GM20000 (cell line): Measurements from ENCODE around the gene HOMER2.

Experiments
- DNase-seq: peaks from one replicate; pipeline ENCODE4 v3.0.0; 2012; ENCODE audit warnings: low spot score
- CTCF ChIP-seq: IDR thresholded peaks from 2 replicates; pipeline ENCODE4 v1.5.1; 2012; ENCODE audit warnings: mild to moderate bottlenecking, control low read depth; ENCODE audit errors: extremely low read depth, missing control alignments

HOMER2 gene

GRCh38 chr15:82839136-82839535 lies 113.4 kb downstream of the HOMER2 start:
- no peak for DNase-seq

GRCh38 chr15:82838096-82838735 lies 114.3 kb downstream of the HOMER2 start:
- peak; percentile 1 for DNase-seq
- no peak for TF ChIP-seq CTCF

More at GRCh38 chr15:82839136-82839535, 113.4 kb downstream of the HOMER2 start:
- no peak for TF ChIP-seq CTCF

GRCh38 chr15:82835391-82835917 lies 117.1 kb downstream of the HOMER2 start:
- no peak for TF ChIP-seq CTCF
- no peak for DNase-seq

GRCh38 chr15:82833362-82833682 lies 119.2 kb downstream of the HOMER2 start:
- TF ChIP-seq CTCF, result no peak

GRCh38 chr15:82832601-82833361 lies 119.7 kb downstream of the HOMER2 start:
- no peak for TF ChIP-seq CTCF
- DNase-seq, result peak; percentile 71

More at GRCh38 chr15:82833362-82833682, 119.2 kb downstream of the HOMER2 start:
- DNase-seq, result no peak

GRCh38 chr15:82831894-82832600 lies 120.5 kb downstream of the HOMER2 start:
- no peak for TF ChIP-seq CTCF
- no peak for DNase-seq
